ENCODE data around the gene MADCAM1. TPM values are rescaled to one million over a fixed set of nuclear protein-coding genes. Genes with fewer than 3 reads are reported as not detected.

Gene MADCAM1

DNA sequence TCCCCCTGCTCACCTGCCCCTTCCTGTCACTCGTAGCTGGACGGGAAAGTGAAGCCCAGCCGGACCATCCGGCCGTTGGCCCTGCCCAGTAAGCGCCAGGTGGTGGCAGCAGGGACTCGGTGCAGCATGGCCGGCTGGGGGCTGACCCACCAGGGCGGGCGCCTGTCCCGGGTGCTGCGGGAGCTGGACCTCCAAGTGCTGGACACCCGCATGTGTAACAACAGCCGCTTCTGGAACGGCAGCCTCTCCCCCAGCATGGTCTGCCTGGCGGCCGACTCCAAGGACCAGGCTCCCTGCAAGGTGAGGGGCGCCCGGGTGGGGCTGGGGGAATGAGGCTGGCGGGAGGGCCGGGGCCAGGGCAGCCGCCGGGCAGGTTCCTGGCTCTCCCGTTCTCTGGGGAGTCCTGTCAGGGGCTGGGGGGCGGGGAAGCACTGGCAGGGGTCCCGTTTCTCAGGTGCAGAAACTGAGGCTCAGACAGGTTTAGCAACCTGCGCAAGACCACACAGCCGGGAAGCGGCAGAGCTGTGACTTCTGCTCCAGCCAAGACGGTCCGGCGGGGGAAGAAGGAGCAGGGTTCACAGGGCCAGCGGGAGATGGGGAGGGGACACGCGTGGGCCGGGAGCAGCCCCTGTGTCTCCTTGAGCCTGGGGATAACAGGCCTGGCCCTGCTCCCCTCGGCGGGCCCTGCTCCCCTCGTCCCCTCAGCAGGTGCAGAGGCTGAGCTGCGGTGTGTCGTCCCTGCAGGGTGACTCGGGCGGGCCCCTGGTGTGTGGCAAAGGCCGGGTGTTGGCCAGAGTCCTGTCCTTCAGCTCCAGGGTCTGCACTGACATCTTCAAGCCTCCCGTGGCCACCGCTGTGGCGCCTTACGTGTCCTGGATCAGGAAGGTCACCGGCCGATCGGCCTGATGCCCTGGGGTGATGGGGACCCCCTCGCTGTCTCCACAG is 52.9 kb downstream of the MADCAM1 start:
- Histone ChIP-seq H4K8ac (ENCODE audit: low read length) (no peak overlapping the region), H2BK12ac (ENCODE audit: low read length in 2 of 2) (no peak overlapping the region)
- WGBS, result 92% methylated on average over 52 of the region's 52 CpGs

DNA sequence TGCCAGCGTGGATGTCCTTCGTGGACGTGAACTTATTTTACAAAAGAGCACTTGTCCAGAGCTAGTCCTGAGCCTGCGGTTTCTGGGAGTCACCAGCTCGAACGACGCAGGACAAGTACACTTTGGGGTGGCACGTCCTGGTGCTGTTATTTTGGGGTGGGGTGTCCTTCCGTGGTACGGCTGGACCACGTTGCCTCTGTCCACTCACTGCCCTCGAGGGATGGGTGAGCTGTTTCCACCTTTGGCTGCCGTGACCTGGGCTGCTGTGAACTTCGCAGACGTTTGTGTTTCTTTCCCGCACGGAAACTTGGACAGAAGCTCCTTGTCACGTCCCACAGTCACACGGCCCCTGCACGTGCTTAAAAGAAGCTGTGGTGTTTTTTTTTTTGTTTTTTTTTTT is 58.5 kb downstream of the MADCAM1 start:
- Histone ChIP-seq H3K36me3 (ENCODE audit: control insufficient read depth in 1 of 2, insufficient read depth in 2 of 2, low read depth in 1 of 2, low read length in 2 of 2) (no peaks in the 10 kb centered on the region), H3K14ac (ENCODE audit: low read length in 2 of 2) (no peak overlapping the region), H2BK120ac (ENCODE audit: low read depth, low read length) (no peak overlapping the region), H2AK5ac (ENCODE audit: low read length, severe bottlenecking) (no peak overlapping the region), H3K79me1 (replicated peaks; ENCODE audit: low read length, poor library complexity, severe bottlenecking) (no peaks in the 10 kb centered on the region), H2BK5ac (ENCODE audit: low read depth, low read length, poor library complexity, severe bottlenecking) (no peak overlapping the region), H3K4me3 (ENCODE audit: insufficient read depth in 1 of 2, low read depth in 1 of 2, low read length in 2 of 2) (no peak overlapping the region), H3K4me1 (ENCODE audit: control insufficient read depth, insufficient read depth, low read depth, low read length) (peaks cover 9% of the 10 kb centered on the region), H3K27ac (ENCODE audit: low read length, poor library complexity, severe bottlenecking) (no peak overlapping the region), H3K4ac (ENCODE audit: low read depth in 1 of 2, low read length in 2 of 2) (no peak overlapping the region), H3K27me3 (ENCODE audit: control insufficient read depth in 1 of 2, insufficient read depth in 1 of 2, low read length in 2 of 2) (peaks cover 0 to 3% of the 10 kb centered on the region in 2 experiments), H2BK15ac (ENCODE audit: low read depth, poor library complexity, severe bottlenecking) (no peak overlapping the region), H3K9me3 (ENCODE audit: control insufficient read depth, low read length) (no peaks in the 10 kb centered on the region), H3K18ac (ENCODE audit: low read depth in 1 of 2, low read length in 2 of 2) (peak overlapping the region in 1 of 2 experiments; percentile 63), H4K8ac (ENCODE audit: low read length) (no peak overlapping the region), H3K23ac (ENCODE audit: low read length in 2 of 2) (no peak overlapping the region), H2BK12ac (ENCODE audit: low read length in 2 of 2) (peak overlapping the region in 1 of 2 experiments; percentile 59), H3K9ac (ENCODE audit: low read length) (no peak overlapping the region), H3K4me2 (ENCODE audit: low read length, poor library complexity, severe bottlenecking) (no peak overlapping the region), H2AFZ (ENCODE audit: low read depth, low read length) (no peak overlapping the region), H4K91ac (ENCODE audit: low read length) (peak overlapping the region; percentile 64)
- 85% methylated on average over 20 of the region's 20 CpGs for WGBS
- no peak for DNase-seq

More for the DNA sequence above, 52.9 kb downstream of the MADCAM1 start:
- Histone ChIP-seq H2BK5ac (ENCODE audit: low read depth, low read length, poor library complexity, severe bottlenecking) (no peak overlapping the region), H4K91ac (ENCODE audit: low read length) (no peak overlapping the region), H3K9me3 (ENCODE audit: control insufficient read depth, low read length) (no peaks in the 10 kb centered on the region), H3K27ac (ENCODE audit: low read length, poor library complexity, severe bottlenecking) (no peak overlapping the region), H3K4me1 (ENCODE audit: control insufficient read depth, insufficient read depth, low read depth, low read length) (peaks cover 12% of the 10 kb centered on the region), H3K4me2 (ENCODE audit: low read length, poor library complexity, severe bottlenecking) (no peak overlapping the region), H3K4me3 (ENCODE audit: insufficient read depth in 1 of 2, low read depth in 1 of 2, low read length in 2 of 2) (no peak overlapping the region), H2AFZ (ENCODE audit: low read depth, low read length) (no peak overlapping the region), H3K36me3 (ENCODE audit: control insufficient read depth in 1 of 2, insufficient read depth in 2 of 2, low read depth in 1 of 2, low read length in 2 of 2) (no peaks in the 10 kb centered on the region), H3K79me1 (replicated peaks; ENCODE audit: low read length, poor library complexity, severe bottlenecking) (no peaks in the 10 kb centered on the region), H3K14ac (ENCODE audit: low read length in 2 of 2) (no peak overlapping the region), H3K18ac (ENCODE audit: low read depth in 1 of 2, low read length in 2 of 2) (no peak overlapping the region), H3K23ac (ENCODE audit: low read length in 2 of 2) (no peak overlapping the region), H3K4ac (ENCODE audit: low read depth in 1 of 2, low read length in 2 of 2) (no peak overlapping the region), H2BK120ac (ENCODE audit: low read depth, low read length) (no peak overlapping the region), H3K27me3 (ENCODE audit: control insufficient read depth in 1 of 2, insufficient read depth in 1 of 2, low read length in 2 of 2) (peaks cover 0 to 18% of the 10 kb centered on the region in 2 experiments), H2BK15ac (ENCODE audit: low read depth, poor library complexity, severe bottlenecking) (no peak overlapping the region), H3K9ac (ENCODE audit: low read length) (no peak overlapping the region), H2AK5ac (ENCODE audit: low read length, severe bottlenecking) (no peak overlapping the region)
- no peak for DNase-seq

Small RNA genes lying within 50 kb of the gene (small RNA-seq; reads per million reads assigned to genes)
- gene RNA5SP462 (ENCODE audit: low read depth), result not detected
